Effector CD8-positive, alpha-beta T cell (primary cell): ENCODE results near the gene VDAC1.
A peak's percentile ranks its signal among the peaks of the same experiment; 100 is the strongest.
"Not testable (repeated sequence)": the region's sequence is repeated elsewhere in the genome, so short reads cannot be mapped to it uniquely, and the experiment has no call there.

Experiments
- DNase-seq: peaks from one replicate; lab custom pipeline; 2025; lab: John Stamatoyannopoulos, UW
- total RNA-seq, 4 experiments: gene quantifications; one replicate each; lab custom pipeline; 2026; lab: John Stamatoyannopoulos, UW

The VDAC1 gene
- total RNA-seq: 86.3 to 271 (median 122) reads per million in 4 experiments

DNA sequence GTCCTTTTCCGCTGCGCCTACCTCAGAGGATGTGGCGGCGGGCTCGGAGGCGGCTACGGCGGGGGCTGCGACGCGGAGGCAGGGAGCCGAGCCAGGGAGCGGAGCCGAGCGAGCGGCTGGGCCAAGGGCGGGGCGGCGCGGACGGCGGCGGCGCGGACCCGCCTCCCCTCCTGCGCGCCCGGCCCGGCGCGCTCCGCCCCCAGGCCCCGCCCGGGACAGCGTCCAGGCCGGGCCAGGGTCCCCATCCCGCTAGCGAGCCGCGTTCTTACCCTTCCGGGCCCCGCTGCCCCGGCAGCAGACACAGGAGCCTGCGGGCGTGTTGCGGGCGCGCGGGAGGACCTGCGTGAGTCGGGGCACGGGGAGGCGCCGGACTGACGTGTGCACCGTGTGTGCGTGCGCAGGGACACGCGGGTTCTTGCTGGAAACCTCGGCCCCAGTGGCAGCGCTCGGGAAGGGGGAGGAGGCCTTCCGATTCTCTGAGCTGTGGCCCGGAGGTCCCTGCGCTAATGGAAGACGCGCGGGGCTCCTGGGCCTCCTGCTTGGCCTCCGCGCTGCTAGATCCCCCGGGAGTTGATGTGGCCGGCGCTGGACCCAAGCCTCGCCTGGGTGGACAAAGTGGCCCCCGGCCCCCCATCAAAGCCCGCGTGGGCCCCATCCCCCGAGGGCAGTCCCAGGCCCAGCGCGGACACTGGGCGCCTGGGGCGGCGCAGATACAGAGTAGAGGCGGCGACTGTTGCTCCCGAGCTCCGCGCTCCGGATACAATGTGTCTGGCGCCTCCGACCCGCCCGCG lies at the start of gene VDAC1:
Gene VDAC1, minus strand, starts transcription at position 350 of the 791 bp plus-strand sequence. CDS start 11,963 bp downstream, outside the sequence.
- peak; percentile 70 for DNase-seq

DNA sequence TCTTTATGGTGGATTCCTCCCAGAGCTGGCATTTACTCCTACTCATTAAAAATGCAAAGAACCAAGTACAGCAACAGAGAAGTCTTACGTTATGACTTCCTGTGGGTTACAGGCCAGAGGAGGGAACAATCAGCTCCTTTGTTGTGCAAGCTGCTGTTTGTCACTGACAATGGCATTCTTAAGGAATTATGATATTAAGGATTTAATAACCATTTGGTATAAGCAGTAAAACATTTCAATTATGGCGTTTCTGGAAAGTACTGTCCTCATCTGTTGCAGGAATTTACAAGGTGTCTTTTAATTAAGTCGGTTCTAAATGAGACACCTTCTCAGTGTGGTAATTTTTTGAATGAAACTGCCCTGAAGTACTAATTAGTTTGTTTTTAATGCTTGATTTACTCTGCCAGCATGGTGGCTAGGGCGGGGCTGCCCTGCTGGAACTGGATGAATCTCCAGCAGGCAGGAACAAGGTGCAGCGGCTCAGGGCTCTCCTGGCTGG lies 49.1 kb upstream of the VDAC1 start:
- no peak for DNase-seq

GRCh38 chr5:134053314-134053839 lies 48.6 kb upstream of the VDAC1 start:
- DNase-seq: no peak

- DNase-seq: no peak
Measured at GRCh38 chr5:134051305-134051704, 46.5 kb upstream of the VDAC1 start.

DNA sequence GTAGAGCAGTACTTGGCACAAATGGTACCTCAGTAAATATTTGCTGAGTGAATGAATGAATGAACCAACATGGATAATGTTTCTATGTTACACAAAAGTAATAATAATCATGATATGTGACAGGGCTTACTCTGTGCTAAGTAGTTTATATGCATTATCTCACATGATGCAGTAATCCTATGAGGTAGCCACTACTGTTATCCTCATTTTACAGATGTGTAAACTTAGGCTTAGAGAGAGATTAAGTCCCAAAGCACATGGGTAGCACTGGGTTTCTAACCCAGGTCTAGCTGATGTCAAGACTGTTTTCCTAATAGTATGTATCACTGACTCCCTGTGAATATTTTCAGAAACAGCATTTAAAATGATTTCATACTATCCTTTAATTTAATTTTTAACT lies 44.1 kb upstream of the VDAC1 start:
- DNase-seq: no peak

DNA sequence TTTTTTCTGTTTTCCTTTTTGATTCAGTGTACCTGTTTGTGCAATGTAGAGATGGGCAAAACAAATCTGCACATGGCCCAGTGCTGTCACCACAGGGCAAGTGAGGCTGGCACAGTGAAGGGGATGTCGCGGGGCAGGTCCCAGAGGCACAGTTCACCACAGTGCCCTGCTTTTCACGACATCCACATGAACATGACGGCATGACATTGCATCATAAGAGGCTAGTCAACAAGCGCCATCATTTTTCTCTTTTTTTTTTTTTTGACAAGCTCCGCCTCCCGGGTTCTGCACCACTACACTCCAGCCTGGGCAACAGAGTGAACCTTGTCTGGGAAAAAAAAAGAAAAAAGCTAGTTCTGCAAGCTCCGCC lies 42.9 kb upstream of the VDAC1 start:
- DNase-seq: no peak

GRCh38 chr5:134046801-134047686 lies 42.3 kb upstream of the VDAC1 start:
- no peak for DNase-seq

GRCh38 chr5:134046330-134046729 lies 41.6 kb upstream of the VDAC1 start:
- DNase-seq: no peak

DNA sequence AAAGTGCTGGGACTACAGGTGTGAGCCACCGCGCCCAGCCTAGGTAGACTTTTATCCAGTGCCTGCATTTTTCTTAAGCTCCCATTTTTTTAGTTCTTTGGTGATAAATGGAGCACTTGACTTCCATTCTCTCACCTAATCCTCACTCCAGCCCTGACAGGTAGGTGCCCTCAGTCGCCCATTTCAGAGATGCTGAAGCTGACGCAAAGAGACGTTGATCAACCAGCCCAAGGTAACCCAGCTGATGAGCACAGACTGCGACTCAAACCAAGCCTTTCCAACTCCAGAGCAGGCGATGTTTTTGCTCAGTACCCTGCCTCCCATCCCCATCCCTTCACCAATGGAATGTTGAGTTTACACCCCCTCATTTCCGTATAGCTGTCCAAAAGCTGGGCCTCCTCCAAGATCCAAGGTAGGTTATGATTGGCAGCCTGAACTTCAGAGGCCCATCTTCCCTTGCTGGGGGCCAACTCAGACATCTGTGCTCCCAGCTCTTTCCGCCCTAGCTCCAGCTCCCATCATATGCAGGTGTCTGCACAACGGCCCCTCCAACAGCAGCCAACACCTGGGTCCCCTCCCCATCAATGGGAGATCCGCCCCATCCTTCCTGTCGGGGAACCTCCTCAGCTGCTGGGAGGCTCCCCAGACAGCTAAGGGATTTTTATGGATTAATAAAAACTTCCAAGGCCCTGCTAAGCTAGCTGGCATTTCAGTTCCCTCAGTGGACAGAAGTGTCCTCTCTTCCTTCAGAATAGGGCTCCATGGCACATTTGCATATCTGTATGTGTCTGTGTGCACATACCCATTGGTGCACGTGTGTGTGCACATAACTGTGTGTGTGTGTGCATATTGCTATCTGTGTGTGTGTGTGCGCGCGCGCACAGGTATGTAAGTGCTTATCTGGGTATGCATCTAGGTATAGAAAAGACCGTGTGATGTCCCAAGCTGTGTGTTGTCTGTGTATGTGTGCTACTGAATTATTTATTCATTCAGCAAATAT lies 39.3 kb upstream of the VDAC1 start:
- no peak for DNase-seq

GRCh38 chr5:134041570-134042411 lies 37.0 kb upstream of the VDAC1 start:
- DNase-seq: no peak

DNA sequence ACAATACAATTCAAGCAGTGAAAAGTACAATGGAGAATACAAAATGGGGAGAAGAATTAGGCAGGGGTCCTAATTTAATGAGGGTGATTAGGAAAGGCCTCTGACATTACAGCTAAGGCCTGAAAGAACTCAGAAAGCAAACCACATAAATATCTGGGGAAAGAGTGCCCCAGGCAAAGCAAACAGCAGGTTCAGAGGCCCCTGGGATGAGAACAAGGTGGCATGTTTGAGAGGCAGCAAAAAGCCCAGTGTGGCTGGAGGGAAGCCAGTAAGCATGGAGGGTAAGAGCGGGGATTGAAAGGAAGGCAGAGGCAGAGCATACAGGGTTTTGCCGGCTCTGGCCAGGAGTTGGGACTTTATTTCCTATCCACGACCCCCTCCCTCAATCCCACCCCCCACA lies 33.4 kb upstream of the VDAC1 start:
- no peak for DNase-seq

DNA sequence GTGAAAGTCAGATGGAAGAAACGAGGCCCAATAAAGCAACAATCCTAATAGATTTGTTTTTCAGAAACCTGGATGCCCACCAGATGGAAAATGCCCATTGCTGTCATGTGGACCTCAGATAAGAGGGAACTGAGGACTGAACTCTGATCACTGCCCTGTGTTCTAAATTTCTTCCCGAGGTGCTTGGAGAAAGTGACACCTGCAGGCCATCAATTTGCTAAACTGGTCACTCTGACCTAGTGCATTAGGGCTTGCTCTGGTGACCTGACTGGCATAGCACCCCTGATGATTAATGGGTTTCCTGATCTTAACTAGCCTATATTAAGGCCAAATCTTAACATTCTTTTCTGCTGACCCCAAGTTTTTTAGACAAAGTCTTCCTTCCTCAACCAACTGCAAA lies 32.4 kb upstream of the VDAC1 start:
- DNase-seq: no peak

DNA sequence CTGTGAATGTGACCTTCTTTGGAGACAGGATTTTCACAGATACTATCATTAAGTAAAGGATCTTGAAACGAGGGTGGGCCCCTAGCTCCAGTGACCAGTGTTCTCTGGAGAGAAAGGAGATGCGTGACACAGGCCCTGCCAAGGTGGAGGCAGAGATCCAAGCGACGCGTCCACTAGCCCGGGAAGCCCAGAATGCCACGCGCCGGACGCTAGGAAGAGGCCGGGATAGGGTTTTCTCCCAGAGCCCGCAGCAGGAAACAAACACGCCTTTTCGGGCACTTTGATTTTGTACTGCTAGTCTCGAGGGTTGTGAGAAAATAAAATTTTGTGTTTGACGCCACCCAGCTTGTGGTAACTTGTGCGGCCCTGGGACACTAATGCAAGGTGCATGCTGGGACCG lies 29.6 kb upstream of the VDAC1 start:
- DNase-seq: no peak

DNA sequence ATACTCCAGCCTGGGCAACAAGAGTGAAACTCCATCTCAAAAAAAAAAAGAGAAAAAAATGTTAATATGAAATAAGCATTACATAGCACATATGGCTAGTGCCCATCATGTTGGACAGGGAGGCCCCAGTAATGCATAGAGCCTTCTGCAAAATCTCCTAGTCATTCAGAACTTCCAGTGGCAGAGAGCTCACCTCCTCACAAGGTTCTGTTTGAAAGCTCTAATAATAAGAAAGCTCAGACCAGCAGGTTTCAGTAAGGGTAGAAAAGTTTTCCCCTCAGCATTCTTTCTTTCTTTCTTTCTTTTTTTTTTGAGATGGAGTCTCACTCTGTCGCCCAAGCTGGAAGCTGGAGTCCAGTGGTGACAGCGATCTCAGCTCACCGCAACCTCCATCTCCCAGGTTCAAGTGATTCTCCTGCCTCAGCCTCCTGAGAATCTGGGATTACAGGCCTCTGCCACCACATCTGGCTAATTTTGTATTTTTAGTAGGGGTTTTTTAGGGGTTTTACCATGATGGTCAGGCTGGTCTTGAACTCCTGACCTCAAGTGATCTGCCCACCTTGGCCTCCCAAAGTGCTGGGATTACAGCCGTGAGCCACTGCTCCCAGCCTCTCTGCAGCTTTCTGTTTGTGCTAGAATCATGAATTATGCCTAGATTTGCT lies 25.7 kb upstream of the VDAC1 start:
- not testable (repeated sequence) for DNase-seq

DNA sequence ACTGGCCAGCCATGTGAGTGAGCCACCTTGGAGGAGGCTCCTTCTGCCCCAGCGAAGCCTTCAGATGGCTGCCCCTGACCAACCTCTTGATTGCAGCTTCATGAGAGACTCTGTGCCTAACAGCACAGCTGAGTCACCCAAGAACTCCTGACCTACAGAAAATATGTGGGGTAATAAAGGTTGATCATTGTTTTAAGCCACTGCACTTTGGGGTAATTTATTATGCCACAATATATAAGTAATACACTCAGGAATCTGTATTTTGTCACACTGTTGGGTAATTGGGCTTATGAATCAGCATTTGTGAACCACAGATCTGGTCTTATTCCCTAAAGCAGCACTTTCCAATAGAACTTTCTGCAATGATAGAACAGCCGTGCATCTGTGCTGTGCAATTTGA lies 24.4 kb upstream of the VDAC1 start:
- no peak for DNase-seq

- no peak for DNase-seq
Measured at GRCh38 chr5:134028496-134028895, 23.7 kb upstream of the VDAC1 start.

DNA sequence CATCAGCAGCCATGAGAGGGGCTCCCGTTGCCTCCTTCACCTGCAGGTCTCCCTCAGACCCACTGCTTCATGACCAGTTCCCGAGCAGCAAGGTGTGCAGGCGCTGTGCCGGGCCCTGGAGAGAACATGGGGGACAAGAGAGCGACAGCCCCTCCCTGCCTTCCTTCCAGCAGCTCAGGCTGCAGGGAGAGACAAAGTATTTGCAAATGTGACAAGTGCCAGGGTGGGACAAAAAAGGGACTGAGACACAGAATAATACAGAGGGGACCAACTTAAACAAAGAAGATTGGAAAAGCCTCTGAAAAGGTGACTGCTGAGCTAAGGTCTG lies 22.5 kb upstream of the VDAC1 start:
- DNase-seq: no peak

GRCh38 chr5:134026521-134027287 lies 21.9 kb upstream of the VDAC1 start:
- peak; percentile 35 for DNase-seq

DNA sequence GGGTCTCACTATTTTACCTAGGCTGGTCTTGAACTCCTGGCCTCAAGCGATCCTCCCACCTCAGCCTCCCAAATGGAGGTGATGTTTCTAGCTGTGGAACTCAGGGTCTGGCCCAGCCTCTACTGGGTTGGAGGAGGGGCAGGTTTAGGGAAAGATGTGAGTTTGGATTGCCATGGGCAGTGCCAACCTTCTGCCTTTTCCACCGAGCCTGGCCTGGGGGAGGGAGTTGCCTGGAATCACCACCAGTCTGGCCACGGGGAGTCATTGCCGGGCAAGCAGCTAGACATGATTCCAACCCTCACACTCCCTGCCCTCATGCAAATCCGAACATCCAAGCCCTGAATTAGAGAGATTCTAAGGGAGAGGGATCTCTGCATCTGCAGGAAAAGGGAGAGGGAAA lies 21.0 kb upstream of the VDAC1 start:
- DNase-seq: no peak
